Loucy (cell line): ENCODE data around the gene FGGY.

Experiments used
- H2AFZ ChIP-seq: fragments of 200-600 bp; sonication (generic); 2 replicates; pipeline ENCODE4 v1.6.0; 2016; ENCODE audit warnings: antibody characterized with exemption, mild to moderate bottlenecking, low read length, moderate library complexity
- H3F3A ChIP-seq: fragments of 200-600 bp; 2 replicates; pipeline ENCODE4 v1.6.0; 2016; ENCODE audit warnings: antibody characterized with exemption, low read depth, mild to moderate bottlenecking
- H3K27me3 ChIP-seq: fragments of 200-600 bp; sonication (generic); 2 replicates; pipeline ENCODE4 v1.6.1; 2014; ENCODE audit warnings: low read length, mild to moderate bottlenecking; ENCODE audit not compliant: insufficient read depth, poor library complexity, severe bottlenecking
- H3K36me3 ChIP-seq: fragments of 200-600 bp; sonication (generic); 2 replicates; pipeline ENCODE4 v1.6.1; 2016; ENCODE audit warnings: low read length; ENCODE audit not compliant: insufficient read depth
- H3K4me1 ChIP-seq: fragments of 200-600 bp; sonication (generic); 2 replicates; pipeline ENCODE4 v1.5.1; 2014; ENCODE audit warnings: low read length, mild to moderate bottlenecking; ENCODE audit not compliant: insufficient read depth, poor library complexity, severe bottlenecking
- H3K4me2 ChIP-seq: fragments of 200-600 bp; sonication (generic); 2 replicates; pipeline ENCODE4 v1.6.0; 2014; ENCODE audit warnings: antibody characterized with exemption, low read length, low read depth, mild to moderate bottlenecking; ENCODE audit not compliant: poor library complexity, severe bottlenecking
- H3K4me3 ChIP-seq: fragments of 200-600 bp; sonication (generic); 2 replicates; pipeline ENCODE4 v1.5.1; 2014; ENCODE audit warnings: low read length, mild to moderate bottlenecking, mixed read lengths; ENCODE audit not compliant: poor library complexity, severe bottlenecking
- H3K79me2 ChIP-seq: fragments of 200-600 bp; sonication (generic); 2 replicates; pipeline ENCODE4 v1.6.1; 2014; ENCODE audit warnings: low read length; ENCODE audit not compliant: insufficient read depth
- H3K9ac ChIP-seq: fragments of 200-600 bp; sonication (generic); 2 replicates; pipeline ENCODE4 v1.6.0; 2014; ENCODE audit warnings: mild to moderate bottlenecking, low read depth, low read length, moderate library complexity; ENCODE audit not compliant: poor library complexity, severe bottlenecking
- H3K9me2 ChIP-seq: fragments of 200-600 bp; sonication (generic); replicated peaks from 2 replicates; pipeline ENCODE4 v1.6.1; 2016; ENCODE audit warnings: low read depth, low read length, mixed read lengths
- H3K9me3 ChIP-seq: fragments of 200-600 bp; sonication (generic); 2 replicates; pipeline ENCODE4 v1.6.1; 2014; ENCODE audit warnings: mild to moderate bottlenecking, antibody characterized with exemption, low read length, low read depth; ENCODE audit not compliant: insufficient read depth
- H4K20me1 ChIP-seq: fragments of 200-600 bp; sonication (generic); 2 replicates; pipeline ENCODE4 v1.6.0; 2014; ENCODE audit warnings: antibody characterized with exemption, low read length, mild to moderate bottlenecking; ENCODE audit not compliant: insufficient read depth, poor library complexity, severe bottlenecking
- EZH2phosphoT487 ChIP-seq: fragments of 200-600 bp; IDR thresholded peaks from 2 replicates; pipeline ENCODE4 v1.6.1; 2018; ENCODE audit warnings: antibody characterized with exemption, mild to moderate bottlenecking, moderate library complexity, borderline replicate concordance
- TF ChIP-seq, protein P1 (sequence below): fragments of 200-600 bp; sonication (generic); conservative IDR thresholded peaks from 2 replicates; pipeline ENCODE4 v1.5.1; 2014; ENCODE audit warnings: mild to moderate bottlenecking, antibody characterized with exemption, low read length

The FGGY gene

DNA sequence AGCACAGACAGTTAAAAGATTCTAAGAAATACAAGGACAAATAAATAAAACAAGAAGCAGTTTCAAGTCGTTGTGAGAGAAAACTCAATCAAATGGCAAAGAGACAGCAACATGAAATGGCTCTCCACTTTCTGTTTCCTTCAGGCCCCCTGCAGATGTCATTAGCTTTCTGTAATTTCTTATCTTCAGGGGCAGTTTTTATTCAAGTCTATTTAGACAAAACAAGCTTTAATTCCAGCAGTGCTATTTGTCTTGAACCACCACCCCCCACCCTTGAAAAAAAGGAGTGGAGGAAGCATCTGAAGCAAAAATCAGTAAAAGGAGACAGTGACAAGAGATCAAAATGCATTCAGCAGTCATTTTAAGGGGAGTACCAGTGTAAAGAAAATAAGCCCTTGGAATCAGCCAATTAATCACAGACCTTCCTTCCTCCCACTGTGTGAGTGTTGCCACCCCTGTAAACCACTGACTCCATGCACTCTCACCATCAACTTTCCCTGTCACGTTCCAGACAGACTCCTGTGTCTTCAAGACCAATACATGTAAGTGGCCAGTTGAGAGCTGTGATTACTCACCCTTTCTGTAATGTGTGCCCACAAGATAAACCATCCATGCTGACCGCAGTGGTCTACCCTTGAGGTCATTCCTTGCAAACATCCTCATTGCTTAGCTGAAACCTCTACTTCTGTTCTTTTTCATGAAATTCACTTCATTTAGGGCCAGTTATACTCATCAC lies 381.8 kb downstream of the FGGY start:
- no peaks in the 10 kb centered on the region for H3K9me2 ChIP-seq
- no peaks in the 10 kb centered on the region for H3K36me3 ChIP-seq
- H3K4me1 ChIP-seq, result peaks cover 18% of the 10 kb centered on the region
- H3K9me3 ChIP-seq, result no peaks in the 10 kb centered on the region
- no peak overlapping the region for H3K4me3 ChIP-seq
- no peaks in the 10 kb centered on the region for H3K27me3 ChIP-seq
- no peaks in the 10 kb centered on the region for H3K79me2 ChIP-seq
- H3F3A ChIP-seq, result no peaks in the 10 kb centered on the region
- H3K4me2 ChIP-seq, result no peak overlapping the region
- H2AFZ ChIP-seq, result no peak overlapping the region
- H4K20me1 ChIP-seq, result no peaks in the 10 kb centered on the region
- no peak overlapping the region for H3K9ac ChIP-seq
- TF ChIP-seq, protein P1, sequence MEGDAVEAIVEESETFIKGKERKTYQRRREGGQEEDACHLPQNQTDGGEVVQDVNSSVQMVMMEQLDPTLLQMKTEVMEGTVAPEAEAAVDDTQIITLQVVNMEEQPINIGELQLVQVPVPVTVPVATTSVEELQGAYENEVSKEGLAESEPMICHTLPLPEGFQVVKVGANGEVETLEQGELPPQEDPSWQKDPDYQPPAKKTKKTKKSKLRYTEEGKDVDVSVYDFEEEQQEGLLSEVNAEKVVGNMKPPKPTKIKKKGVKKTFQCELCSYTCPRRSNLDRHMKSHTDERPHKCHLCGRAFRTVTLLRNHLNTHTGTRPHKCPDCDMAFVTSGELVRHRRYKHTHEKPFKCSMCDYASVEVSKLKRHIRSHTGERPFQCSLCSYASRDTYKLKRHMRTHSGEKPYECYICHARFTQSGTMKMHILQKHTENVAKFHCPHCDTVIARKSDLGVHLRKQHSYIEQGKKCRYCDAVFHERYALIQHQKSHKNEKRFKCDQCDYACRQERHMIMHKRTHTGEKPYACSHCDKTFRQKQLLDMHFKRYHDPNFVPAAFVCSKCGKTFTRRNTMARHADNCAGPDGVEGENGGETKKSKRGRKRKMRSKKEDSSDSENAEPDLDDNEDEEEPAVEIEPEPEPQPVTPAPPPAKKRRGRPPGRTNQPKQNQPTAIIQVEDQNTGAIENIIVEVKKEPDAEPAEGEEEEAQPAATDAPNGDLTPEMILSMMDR, result no peak
- TF ChIP-seq EZH2phosphoT487, result no peak

DNA sequence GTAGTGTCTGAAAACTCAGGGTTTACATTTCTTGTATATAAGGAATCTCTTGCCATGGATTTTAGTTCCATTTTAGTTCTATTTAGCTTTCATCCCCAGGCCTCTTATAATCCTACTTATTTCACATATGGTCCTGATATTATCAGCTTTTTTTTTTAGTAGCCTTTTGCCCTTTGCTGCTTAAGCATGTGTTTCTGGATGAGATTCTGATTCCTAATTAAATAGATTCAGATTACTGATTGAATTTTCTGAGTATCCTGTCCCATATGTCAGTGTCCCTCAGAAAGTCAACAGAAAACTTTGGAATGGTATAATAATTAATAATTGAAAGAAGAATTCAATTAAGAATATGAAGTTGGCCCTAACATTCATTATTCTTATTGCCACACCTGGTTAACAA lies 383.1 kb downstream of the FGGY start:
- Histone ChIP-seq H3K4me3 (no peak overlapping the region), H3K9me3 (no peaks in the 10 kb centered on the region), H3F3A (no peaks in the 10 kb centered on the region), H3K9me2 (no peaks in the 10 kb centered on the region), H3K4me2 (no peak overlapping the region), H3K79me2 (no peaks in the 10 kb centered on the region), H2AFZ (no peak overlapping the region), H3K27me3 (no peaks in the 10 kb centered on the region), H3K4me1 (peaks cover 11% of the 10 kb centered on the region), H4K20me1 (no peaks in the 10 kb centered on the region), H3K9ac (no peak overlapping the region), H3K36me3 (no peaks in the 10 kb centered on the region)
- no peak for TF ChIP-seq EZH2phosphoT487
- TF ChIP-seq, protein P1, result no peak

DNA sequence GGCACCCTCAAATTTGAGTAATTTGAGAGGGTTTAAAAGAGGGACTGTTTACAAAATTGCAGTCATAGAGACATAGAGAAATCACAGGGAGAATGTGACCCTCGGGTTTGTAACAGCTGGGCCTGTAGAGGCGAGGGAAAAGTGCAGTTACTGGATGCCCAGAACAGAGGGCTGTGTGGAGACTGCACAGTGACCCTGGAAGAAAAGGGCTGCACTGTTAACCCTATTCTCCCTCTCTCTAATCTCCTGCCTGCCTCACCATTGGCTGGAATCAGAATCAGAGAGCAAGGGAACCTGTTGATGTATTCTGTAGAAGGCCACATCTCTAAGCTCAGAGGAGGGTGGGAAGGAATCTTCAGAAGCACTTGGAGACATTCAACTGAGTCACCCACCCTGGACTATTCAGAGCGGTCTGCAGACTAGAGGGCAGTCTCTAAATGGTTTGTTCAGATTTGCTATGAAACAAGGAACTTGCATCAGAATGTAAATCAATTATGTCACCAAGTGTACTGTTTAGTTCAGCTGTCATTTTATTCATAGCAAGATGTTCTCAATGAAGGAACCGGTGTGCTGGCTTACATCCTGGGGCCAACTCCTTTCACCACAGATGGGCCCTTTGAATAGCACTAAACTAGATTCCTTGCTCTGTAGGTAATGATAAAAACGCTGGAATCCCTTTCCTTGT lies 385.6 kb downstream of the FGGY start:
- no peak for TF ChIP-seq EZH2phosphoT487
- TF ChIP-seq, protein P1, result no peak
- Histone ChIP-seq H3K9ac (no peak overlapping the region), H3K4me3 (no peak overlapping the region), H3K79me2 (no peaks in the 10 kb centered on the region), H3F3A (no peaks in the 10 kb centered on the region), H2AFZ (no peak overlapping the region), H3K4me1 (peaks cover 11% of the 10 kb centered on the region), H4K20me1 (no peaks in the 10 kb centered on the region), H3K9me2 (no peaks in the 10 kb centered on the region), H3K36me3 (no peaks in the 10 kb centered on the region), H3K4me2 (no peak overlapping the region), H3K9me3 (no peaks in the 10 kb centered on the region), H3K27me3 (no peaks in the 10 kb centered on the region)
